Colonic mucosa (tissue), 4 donors: ENCODE measurements around the gene SHANK2. TPM values are rescaled to one million over a fixed set of nuclear protein-coding genes. Genes with fewer than 3 reads are reported as not detected.
A peak's percentile ranks its signal among the peaks of the same experiment; 100 is the strongest.

Experiments
- DNase-seq: peaks from one replicate; pipeline ENCODE4 v3.0.0-alpha.2; 2020
- H3K27ac ChIP-seq: fragments of 200-600 bp; one replicate; pipeline ENCODE4 v1.8.0; 2021
- H3K27me3 ChIP-seq: fragments of 200-600 bp; one replicate; pipeline ENCODE4 v1.8.0; 2021
- H3K36me3 ChIP-seq: fragments of 200-600 bp; one replicate; pipeline ENCODE4 v1.8.0; 2021
- H3K4me1 ChIP-seq: fragments of 200-600 bp; one replicate; pipeline ENCODE4 v1.8.0; 2021; ENCODE audit warnings: mild to moderate bottlenecking
- H3K4me3 ChIP-seq: fragments of 200-600 bp; one replicate; pipeline ENCODE4 v1.8.0; 2021
- H3K9ac ChIP-seq, 2 donors: one replicate each; pipeline ENCODE4 v1.7.0; 2013; ENCODE audit warnings: control low read depth in 2 of 2, low read depth in 2 of 2, low read length in 2 of 2
- H3K9me3 ChIP-seq: fragments of 200-600 bp; one replicate; pipeline ENCODE4 v1.8.0; 2021
- CTCF ChIP-seq: fragments of 200-600 bp; IDR thresholded peaks from one replicate; pipeline ENCODE4 v1.8.0; 2022; ENCODE audit warnings: antibody characterized with exemption, mild to moderate bottlenecking
- intact Hi-C: fragments of 100-400 bp; cut with DNase I; formaldehyde crosslinking; loops from one replicate; pipeline ENCODE4 v1.14.1; 2022
- total RNA-seq, 2 donors: library from RNA; stranded (reverse); fragmentation: NEBNext Ultra II Directional in 1 of 2; extraction: Animal tissue kit (Norgen Biotek cat#: 25700) in 1 of 2; gene quantifications; one replicate each; pipeline ENCODE4 v1.2.1, GENCODE V29; 2021
- donor health status: healthy.
- donor health status: DM: no; HTN: no; CAD: no.
- donor health status: DM: no; HTN: no; CAD: no.

Gene SHANK2
- total RNA-seq, 2 donors from 2014 or later: 26.0 to 38.1 TPM

GRCh38 chr11:71227058-71227659, 25.2 kb downstream of the SHANK2 start:
- TF ChIP-seq CTCF: no peak

GRCh38 chr11:71223671-71224660, 28.4 kb downstream of the SHANK2 start:
- Histone ChIP-seq H3K4me1 (no peaks in the 10 kb centered on the region), H3K27me3 (no peaks in the 10 kb centered on the region), H3K36me3 (no peaks in the 10 kb centered on the region), H3K9ac (no peak overlapping the region), H3K9me3 (no peaks in the 10 kb centered on the region), H3K4me3 (no peak overlapping the region), H3K27ac (no peak overlapping the region)
- DNase-seq: no peak
- no peak for TF ChIP-seq CTCF
- intact Hi-C loops: no loop called here

More at GRCh38 chr11:71227058-71227659, 25.2 kb downstream of the SHANK2 start:
- Histone ChIP-seq H3K4me3 (no peak overlapping the region), H3K36me3 (no peaks in the 10 kb centered on the region), H3K9ac (no peak overlapping the region), H3K27me3 (no peaks in the 10 kb centered on the region), H3K27ac (no peak overlapping the region), H3K9me3 (no peaks in the 10 kb centered on the region), H3K4me1 (no peaks in the 10 kb centered on the region)
- intact Hi-C loops: no loop called here
- DNase-seq: no peak

GRCh38 chr11:71223081-71223405, 29.3 kb downstream of the SHANK2 start:
- DNase-seq: no peak

GRCh38 chr11:71222318-71223080, 29.9 kb downstream of the SHANK2 start:
- Histone ChIP-seq H3K4me1 (no peaks in the 10 kb centered on the region), H3K27me3 (no peaks in the 10 kb centered on the region), H3K27ac (no peak overlapping the region), H3K9me3 (no peaks in the 10 kb centered on the region), H3K4me3 (no peak overlapping the region), H3K9ac (no peak overlapping the region), H3K36me3 (no peaks in the 10 kb centered on the region)
- TF ChIP-seq CTCF: no peak
- DNase-seq: peak; percentile 28
- intact Hi-C loops: no loop called here

More at GRCh38 chr11:71223081-71223405, 29.3 kb downstream of the SHANK2 start:
- Histone ChIP-seq H3K27ac (no peak overlapping the region), H3K4me1 (no peaks in the 10 kb centered on the region), H3K27me3 (no peaks in the 10 kb centered on the region), H3K36me3 (no peaks in the 10 kb centered on the region), H3K4me3 (no peak overlapping the region), H3K9me3 (no peaks in the 10 kb centered on the region), H3K9ac (no peak overlapping the region)
- no peak for TF ChIP-seq CTCF
- intact Hi-C loops: no loop called here

GRCh38 chr11:71221821-71222220, 30.6 kb downstream of the SHANK2 start:
- no peak for DNase-seq
- Histone ChIP-seq H3K27ac (no peak overlapping the region), H3K27me3 (no peaks in the 10 kb centered on the region), H3K4me3 (no peak overlapping the region), H3K9ac (no peak overlapping the region), H3K36me3 (no peaks in the 10 kb centered on the region), H3K4me1 (no peaks in the 10 kb centered on the region), H3K9me3 (no peaks in the 10 kb centered on the region)
- TF ChIP-seq CTCF: no peak
- intact Hi-C loops: no loop called here
